Measurements from ENCODE around the gene EBP. TPM values are rescaled to one million over a fixed set of nuclear protein-coding genes. Genes with fewer than 3 reads are reported as not detected.
A peak's percentile ranks its signal among the peaks of the same experiment; 100 is the strongest.

Gene EBP
- total and polyA plus RNA-seq, 9 of the 15 experiments (the other 6 are each of a cell fraction or from before 2014, with no cell fraction given), result 228 to 987 (median 274) TPM

- TF ChIP-seq PBX2 (CRISPR knock-in tag; IDR thresholded peaks at IDR 0.05; ENCODE audit: low read depth) (no peak), PBX2 (tag; conservative IDR thresholded peaks at IDR 0.05; ENCODE audit: low read depth) (0 out of 2 replicates have a peak, but pooled peaks have one; percentile 31), ZNF165 (CRISPR knock-in tag; IDR thresholded peaks at IDR 0.05; ENCODE audit: borderline replicate concordance) (no peak)
These were observed 47.5 kb upstream of the EBP start (continued) for GRCh38 chrX:48474127-48474526.

- peaks cover 24% of the 10 kb centered on the region; the same call in 2 of the 3 replicates for H3K36me3 ChIP-seq (ENCODE audit: control insufficient read depth, insufficient read depth, low read length)
- no peak for ATAC-seq
- no peaks in the 10 kb centered on the region for H3K9me3 ChIP-seq (replicated peaks; ENCODE audit: control insufficient read depth, insufficient read depth, low read depth, low read length)
- peaks cover 50% of the 10 kb centered on the region for H3K79me2 ChIP-seq (ENCODE audit: control insufficient read depth, insufficient read depth, low read length)
- ChIA-PET CTCF (ENCODE audit: low intra/inter-chr PET ratio) (no interaction called here), POLR2A (interaction anchor here (0.5 to 1.0 kb wide), 3 partner anchors 13 to 100 kb away, joined by 3 to 4 read pairs (median 3); partner anchors contain the start of gene RBM3)
- H3K4me2 ChIP-seq (ENCODE audit: insufficient read depth, low read length), result peak overlapping the region; percentile 94
- in situ Hi-C loops (cut with MboI), result no loop called here
- peak overlapping the region; percentile 94 for H3K4me3 ChIP-seq
- H4K20me1 ChIP-seq (replicated peaks; ENCODE audit: control insufficient read depth, insufficient read depth, low read length), result no peaks in the 10 kb centered on the region
- peak overlapping the region; percentile 68; the same call in 2 of the 3 replicates for H3K27ac ChIP-seq (ENCODE audit: extremely low read depth, low read depth, low read length)
- intact Hi-C loops (cut with micrococcal nuclease), result no loop called here
- DNase-seq (ENCODE audit: extremely low read depth in 1 of 4, low spot score in 3 of 4), result no peak
- H3K4me1 ChIP-seq (replicated peaks in 1 of 2; ENCODE audit: control insufficient read depth in 2 of 2, insufficient read depth in 2 of 2, low read length in 2 of 2), result peaks cover 23 to 39% of the 10 kb centered on the region in 2 experiments; a peak in 4 of 5 replicates
- BruUV-seq (replicated peaks), result no TSS peak
- 43% methylated on average over 5 of the region's 6 CpGs for WGBS (ENCODE audit: insufficient coverage, low coverage, missing lambda C conversion rate)
- H3K9ac ChIP-seq (ENCODE audit: insufficient read depth in 1 of 2, low read depth in 2 of 2, low read length in 2 of 2), result peak overlapping the region; percentile 85 to 91
- 0 out of 2 replicates have a peak overlapping the region, but pooled peaks have one; percentile 62 for H2AFZ ChIP-seq (ENCODE audit: low read depth, low read length)
- FAIRE-seq, result peak; percentile 11
- no peaks in the 10 kb centered on the region for H3K27me3 ChIP-seq (ENCODE audit: control insufficient read depth in 2 of 2, insufficient read depth in 2 of 2, low read length in 2 of 2)
- peaks cover 4% of the 10 kb centered on the region for H3K9me1 ChIP-seq (ENCODE audit: control insufficient read depth, insufficient read depth, low read length)
- TF ChIP-seq NFATC3 (IDR thresholded peaks at IDR 0.05) (no peak), CTCF (IDR thresholded peaks at IDR 0.05 in 2 of 3, conservative IDR thresholded peaks at IDR 0.05 in 1 of 3; ENCODE audit: insufficient read depth in 2 of 3, low read depth in 1 of 3, low read length in 3 of 3) (no peak), ARID1B (IDR thresholded peaks at IDR 0.05) (no peak), NR2F6 (CRISPR knock-in tag; IDR thresholded peaks at IDR 0.05) (no peak), ZNF785 (CRISPR knock-in tag; IDR thresholded peaks at IDR 0.05) (no peak), ZHX1 (conservative IDR thresholded peaks at IDR 0.05; ENCODE audit: low read length) (no peak), RAD51 (IDR thresholded peaks at IDR 0.05; ENCODE audit: borderline replicate concordance, low read depth) (no peak), MITF (IDR thresholded peaks at IDR 0.05) (no peak), NBN (IDR thresholded peaks at IDR 0.05; ENCODE audit: low read depth) (no peak)
These were observed 47.0 kb upstream of the EBP start for GRCh38 chrX:48474581-48474980.
